ENCODE data around the gene CHST3. TPM values are rescaled to one million over a fixed set of nuclear protein-coding genes. Genes with fewer than 3 reads are reported as not detected.
"Not testable (repeated sequence)": the region's sequence is repeated elsewhere in the genome, so short reads cannot be mapped to it uniquely, and the experiment has no call there.

Gene CHST3
- total RNA-seq, 2 experiments from 2014 or later = 0.02 TPM

DNA sequence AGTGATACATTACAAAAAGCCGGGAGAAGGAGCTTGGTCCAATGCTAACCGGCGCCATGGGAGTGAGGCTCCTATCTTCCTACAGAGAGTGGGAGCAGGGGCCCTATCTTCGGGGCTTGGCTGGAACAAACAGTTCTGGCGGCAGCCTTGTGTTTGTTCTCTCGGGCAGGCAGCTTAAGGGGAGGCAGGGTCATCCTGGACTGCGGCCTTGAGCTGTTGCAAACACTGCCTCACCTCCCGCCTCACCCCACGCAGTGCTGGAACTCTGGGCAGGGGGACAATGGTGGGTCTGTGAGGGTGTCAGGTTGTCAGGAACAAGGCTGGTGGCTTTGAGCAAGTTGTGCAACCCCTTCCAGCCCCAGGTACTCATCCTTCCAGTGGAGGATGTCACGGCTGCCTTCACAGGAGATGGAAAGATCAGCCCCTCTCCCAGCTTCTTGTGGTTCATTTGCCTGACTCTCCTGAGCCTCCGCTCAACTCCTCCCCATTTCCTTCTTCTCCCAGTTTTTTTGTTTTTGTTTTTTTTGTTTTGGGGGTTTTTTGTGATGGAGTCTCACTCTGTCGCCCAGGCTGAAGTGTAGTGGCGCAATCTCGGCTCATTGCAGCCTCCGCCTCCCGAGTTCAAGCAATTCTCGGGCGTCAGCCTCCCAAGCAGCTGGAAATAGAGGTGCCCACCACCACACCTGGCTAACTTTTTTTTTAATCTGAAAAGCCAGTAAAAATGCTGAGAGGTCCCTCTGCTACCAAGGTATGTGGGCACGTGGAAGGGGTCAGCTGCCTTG lies 66.8 kb downstream of the CHST3 start:
- ChIA-PET POLR2A (no interaction called here), CTCF (interaction anchor here (0.6 to 2.9 kb wide), 3 partner anchors 17 to 305 kb away, joined by 3 to 15 read pairs (median 3); no protein-coding TSS in a partner anchor)
- no peak overlapping the region for H3K27ac Mint-ChIP-seq
- DNase-seq = no peak
- H3K27me3 Mint-ChIP-seq = peaks cover 2% of the 10 kb centered on the region
- no peaks in the 10 kb centered on the region for H3K9me3 Mint-ChIP-seq
- no peak overlapping the region for H3K4me3 Mint-ChIP-seq
- no peaks in the 10 kb centered on the region for H3K36me3 Mint-ChIP-seq (ENCODE audit: low read depth)
- no peaks in the 10 kb centered on the region for H3K4me1 Mint-ChIP-seq

GRCh38 chr10:72031706-72032105 lies 67.5 kb downstream of the CHST3 start:
- Mint-ChIP-seq H3K27ac (no peak overlapping the region), H3K4me1 (no peaks in the 10 kb centered on the region), H3K4me3 (no peak overlapping the region), H3K36me3 (ENCODE audit: low read depth) (no peaks in the 10 kb centered on the region), H3K27me3 (peaks cover 2% of the 10 kb centered on the region), H3K9me3 (no peaks in the 10 kb centered on the region)
- ChIA-PET POLR2A (no interaction called here), CTCF (interaction anchor here (1.0 to 2.9 kb wide), 2 partner anchors 17 to 305 kb away, joined by 3 to 15 read pairs; no protein-coding TSS in a partner anchor)
- no peak for DNase-seq

DNA sequence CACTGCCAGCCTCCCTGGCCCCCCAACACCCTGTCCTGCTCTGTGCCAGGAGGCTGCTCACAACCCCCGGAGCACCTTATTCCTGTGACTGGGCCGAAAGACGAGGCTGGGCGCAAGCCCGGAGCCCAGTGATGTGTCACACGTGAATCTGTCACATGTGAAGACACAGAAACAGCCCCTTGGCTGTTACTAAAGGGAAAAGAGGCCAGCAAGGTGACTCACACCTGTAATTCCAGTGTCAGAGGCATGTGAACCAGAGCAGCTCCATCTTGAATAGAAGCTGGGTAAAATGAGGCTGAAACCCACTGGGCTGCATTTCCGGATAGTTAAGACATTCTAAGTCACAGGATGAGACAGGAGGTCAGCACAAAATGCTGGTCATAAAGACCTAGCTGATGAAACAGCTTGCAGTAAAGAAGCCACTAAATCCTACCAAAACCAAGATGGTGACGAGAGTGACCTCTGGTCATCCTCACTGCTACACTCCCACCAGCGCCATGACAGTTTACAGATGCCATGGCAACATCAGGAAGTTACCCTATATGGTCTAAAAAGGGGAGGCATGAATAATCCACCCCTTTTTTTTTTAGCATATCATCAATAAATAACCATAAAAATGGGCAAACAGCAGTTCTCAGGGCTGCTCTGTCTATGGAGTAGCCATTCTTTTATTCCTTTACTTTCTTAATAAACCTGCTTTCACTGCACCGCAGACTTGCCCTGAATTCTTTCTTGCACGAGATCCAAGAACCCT lies 68.4 kb downstream of the CHST3 start:
- POLR2A ChIA-PET; H3K27me3 Mint-ChIP-seq; H3K9me3 Mint-ChIP-seq; H3K4me3 Mint-ChIP-seq; DNase-seq; H3K4me1 Mint-ChIP-seq; H3K36me3 Mint-ChIP-seq (ENCODE audit: low read depth); H3K27ac Mint-ChIP-seq: not testable (repeated sequence)
- CTCF ChIA-PET = interaction anchor here (0.7 to 2.9 kb wide), 2 partner anchors 16 to 137 kb away, joined by 5 to 15 read pairs; no protein-coding TSS in a partner anchor

DNA sequence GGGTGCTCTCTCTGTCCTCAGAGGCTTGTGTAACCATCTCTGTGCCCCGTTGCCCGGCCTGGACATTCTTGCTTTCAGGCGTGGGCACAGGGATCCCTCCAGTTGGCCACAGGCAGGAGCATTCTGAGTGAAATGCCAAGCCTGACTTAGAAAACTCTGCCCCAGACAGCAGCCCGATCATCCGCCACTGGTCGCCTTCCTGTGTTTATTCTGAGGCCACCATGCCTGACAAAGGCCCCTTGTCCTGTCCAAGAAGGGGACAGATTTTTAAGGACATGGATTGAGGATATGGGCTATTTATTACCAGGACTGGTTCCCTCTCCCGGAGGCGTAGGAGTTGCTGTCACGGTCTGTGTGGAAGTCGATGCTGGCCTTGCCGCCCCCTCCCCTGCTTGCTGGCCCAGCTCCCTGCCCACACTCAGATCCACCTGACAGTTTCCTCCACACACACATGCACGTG lies 69.9 kb downstream of the CHST3 start:
- no peak for DNase-seq
- no peak overlapping the region for H3K4me3 Mint-ChIP-seq
- no peaks in the 10 kb centered on the region for H3K4me1 Mint-ChIP-seq
- peaks cover 2% of the 10 kb centered on the region for H3K27me3 Mint-ChIP-seq
- H3K9me3 Mint-ChIP-seq = no peaks in the 10 kb centered on the region
- H3K36me3 Mint-ChIP-seq (ENCODE audit: low read depth) = no peaks in the 10 kb centered on the region
- H3K27ac Mint-ChIP-seq = no peak overlapping the region
- ChIA-PET CTCF (no interaction called here), POLR2A (no interaction called here)

DNA sequence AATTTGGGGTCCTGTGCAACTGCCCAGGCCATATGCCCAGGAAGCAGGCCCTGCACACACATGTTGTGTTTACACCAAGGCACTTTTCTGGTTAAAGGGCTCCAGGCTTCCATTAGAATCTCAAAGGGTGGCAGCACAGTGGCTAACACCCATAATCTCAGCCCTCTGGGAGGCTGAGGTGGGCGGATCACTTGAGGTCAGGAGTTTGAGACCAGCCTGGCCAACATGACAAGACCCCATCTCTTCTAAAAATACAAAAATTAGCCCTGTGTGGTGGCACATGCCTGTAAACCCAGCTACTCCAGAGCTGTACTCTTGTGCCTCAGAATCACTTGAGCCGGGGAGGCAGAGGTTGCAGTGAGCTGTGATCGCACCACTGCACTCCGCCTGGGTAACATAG lies 70.6 kb downstream of the CHST3 start:
- H3K27me3 Mint-ChIP-seq = peaks cover 2% of the 10 kb centered on the region
- no peak overlapping the region for H3K4me3 Mint-ChIP-seq
- no peak overlapping the region for H3K27ac Mint-ChIP-seq
- H3K4me1 Mint-ChIP-seq = no peaks in the 10 kb centered on the region
- CTCF ChIA-PET = no interaction called here
- no peak for DNase-seq
- H3K36me3 Mint-ChIP-seq (ENCODE audit: low read depth) = no peaks in the 10 kb centered on the region
- POLR2A ChIA-PET = no interaction called here
- no peaks in the 10 kb centered on the region for H3K9me3 Mint-ChIP-seq

DNA sequence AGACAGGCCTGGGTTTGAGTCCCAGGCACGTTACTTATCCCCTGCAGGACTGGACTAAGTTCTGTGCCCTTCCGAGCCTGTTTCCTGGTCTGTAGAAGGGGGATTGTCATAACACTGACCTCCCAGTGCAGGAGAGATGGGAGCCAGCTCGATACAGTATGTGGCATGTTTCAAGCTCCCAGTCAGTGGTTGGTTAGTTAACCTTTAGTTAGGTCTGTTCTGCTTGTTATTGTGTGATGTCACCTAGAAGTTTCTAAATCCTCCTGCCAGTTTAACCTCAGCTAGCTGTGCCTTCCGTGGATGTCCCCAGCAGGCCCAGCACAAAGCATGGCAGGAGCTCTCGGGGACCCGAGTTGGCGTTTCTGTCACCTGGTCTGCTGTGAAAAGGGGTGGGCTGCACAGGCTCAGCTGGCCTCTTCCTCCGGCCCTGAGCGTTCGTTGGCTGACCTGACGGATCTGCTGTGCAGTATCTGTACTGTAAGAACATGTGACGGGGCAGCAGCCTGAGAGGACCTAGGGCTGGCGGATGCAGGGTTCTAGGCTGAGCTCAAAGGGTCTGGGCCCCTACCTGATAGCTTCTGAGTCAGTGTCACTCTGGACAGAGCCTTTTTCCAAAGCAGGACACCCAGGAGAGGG lies 71.2 kb downstream of the CHST3 start:
- Mint-ChIP-seq H3K36me3 (ENCODE audit: low read depth) (no peaks in the 10 kb centered on the region), H3K27ac (no peak overlapping the region), H3K4me1 (no peaks in the 10 kb centered on the region), H3K27me3 (peaks cover 1% of the 10 kb centered on the region), H3K9me3 (no peaks in the 10 kb centered on the region), H3K4me3 (no peak overlapping the region)
- DNase-seq = no peak
- POLR2A ChIA-PET = no interaction called here
- CTCF ChIA-PET = interaction anchor here (0.6 to 1.4 kb wide), 2 partner anchors 13 to 86 kb away, joined by 3 to 5 read pairs; no protein-coding TSS in a partner anchor

GRCh38 chr10:72037266-72037665 lies 73.1 kb downstream of the CHST3 start:
- H3K36me3 Mint-ChIP-seq (ENCODE audit: low read depth) = no peaks in the 10 kb centered on the region
- no peaks in the 10 kb centered on the region for H3K9me3 Mint-ChIP-seq
- no peaks in the 10 kb centered on the region for H3K27me3 Mint-ChIP-seq
- H3K27ac Mint-ChIP-seq = no peak overlapping the region
- CTCF ChIA-PET = no interaction called here
- POLR2A ChIA-PET = no interaction called here
- DNase-seq = no peak
- H3K4me1 Mint-ChIP-seq = no peaks in the 10 kb centered on the region
- no peak overlapping the region for H3K4me3 Mint-ChIP-seq

DNA sequence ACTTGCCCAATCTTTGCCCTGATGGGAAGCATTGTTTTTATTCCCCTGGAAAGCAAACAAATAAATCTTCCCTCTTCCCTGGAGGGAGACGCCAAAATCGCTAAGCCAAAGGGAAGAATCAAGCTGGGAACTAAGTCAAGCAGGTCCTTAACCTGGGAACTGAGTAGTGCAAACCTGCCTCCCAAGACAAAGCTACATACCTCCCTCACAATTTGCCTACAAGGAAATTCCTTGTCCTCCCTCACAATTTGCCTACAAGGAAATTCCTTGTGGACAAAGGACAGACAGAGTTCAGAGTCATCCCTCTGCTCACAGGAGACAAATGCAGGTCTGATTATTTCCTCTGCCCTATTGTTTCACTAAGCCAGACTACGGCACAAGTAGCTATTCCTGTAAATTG lies 73.6 kb downstream of the CHST3 start:
- Mint-ChIP-seq H3K27ac (no peak overlapping the region), H3K4me1 (no peaks in the 10 kb centered on the region), H3K27me3 (no peaks in the 10 kb centered on the region), H3K4me3 (no peak overlapping the region), H3K9me3 (no peaks in the 10 kb centered on the region), H3K36me3 (ENCODE audit: low read depth) (no peaks in the 10 kb centered on the region)
- ChIA-PET CTCF (interaction anchor here (2.5 kb wide), 1 partner anchor 11 kb away, joined by 12 read pairs; no protein-coding TSS in a partner anchor), POLR2A (no interaction called here)
- DNase-seq = no peak

DNA sequence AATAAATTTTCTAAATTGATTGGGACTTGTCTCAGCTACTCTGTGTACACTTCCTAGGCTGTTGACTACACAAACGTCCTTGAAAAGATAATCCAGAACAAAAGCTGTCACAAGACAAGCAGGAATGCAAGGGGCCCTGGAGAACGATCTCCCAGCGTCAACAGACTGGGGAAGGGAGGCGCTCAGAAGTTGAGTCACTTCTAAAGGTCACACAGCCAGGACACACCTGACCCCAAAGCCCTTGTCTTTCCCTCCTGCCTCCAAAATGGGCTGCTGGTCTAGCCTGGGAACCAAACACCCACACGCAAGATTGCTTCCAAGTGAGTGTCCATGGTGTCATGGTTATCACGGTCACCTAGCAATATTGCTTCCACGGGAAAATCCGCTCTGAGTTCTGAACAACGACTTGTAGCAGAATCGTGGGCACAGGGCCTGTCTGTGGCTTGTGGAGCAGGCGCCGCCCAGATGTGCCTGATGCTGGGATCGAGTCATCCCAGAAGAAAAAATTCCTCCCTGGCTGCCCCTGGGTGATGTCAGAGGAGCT lies 74.3 kb downstream of the CHST3 start:
- Mint-ChIP-seq H3K36me3 (ENCODE audit: low read depth) (no peaks in the 10 kb centered on the region), H3K27ac (no peak overlapping the region), H3K9me3 (no peaks in the 10 kb centered on the region), H3K4me1 (no peaks in the 10 kb centered on the region), H3K4me3 (no peak overlapping the region), H3K27me3 (no peaks in the 10 kb centered on the region)
- DNase-seq = no peak
- ChIA-PET POLR2A (no interaction called here), CTCF (interaction anchor here (0.6 to 2.5 kb wide), 2 partner anchors 10 to 1091 kb away, joined by 3 to 12 read pairs; no protein-coding TSS in a partner anchor)

DNA sequence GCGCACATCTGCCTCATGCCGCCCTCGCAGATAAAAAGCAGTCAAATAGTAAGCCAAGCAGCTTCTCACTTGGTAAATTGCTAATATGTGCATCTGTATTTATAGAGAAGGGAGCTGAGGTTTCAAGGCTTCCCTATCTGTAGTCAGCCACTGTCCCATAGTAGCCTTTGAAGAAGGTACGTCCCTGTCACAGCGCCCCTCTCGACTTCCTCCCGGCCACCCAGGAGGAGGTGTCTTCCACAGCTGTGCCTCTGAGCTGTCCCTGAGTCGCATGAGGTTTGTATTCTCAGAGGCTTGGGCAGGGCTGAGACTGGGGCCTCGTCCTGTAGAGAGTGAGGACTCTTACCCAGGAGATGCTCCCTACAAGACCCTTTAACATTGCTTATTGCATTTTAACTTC lies 75.2 kb downstream of the CHST3 start:
- CTCF ChIA-PET = interaction anchor here (1.9 to 2.5 kb wide), 2 partner anchors 9 to 298 kb away, joined by 7 to 12 read pairs; no protein-coding TSS in a partner anchor
- DNase-seq = no peak
- Mint-ChIP-seq H3K9me3 (no peaks in the 10 kb centered on the region), H3K4me3 (no peak overlapping the region), H3K27ac (no peak overlapping the region), H3K4me1 (no peaks in the 10 kb centered on the region), H3K36me3 (ENCODE audit: low read depth) (no peaks in the 10 kb centered on the region), H3K27me3 (no peaks in the 10 kb centered on the region)
- POLR2A ChIA-PET = no interaction called here

GRCh38 chr10:72041491-72041890 lies 77.3 kb downstream of the CHST3 start:
- CTCF ChIA-PET = interaction anchor here (0.6 kb wide), 1 partner anchor 180 kb away, joined by 3 read pairs; no protein-coding TSS in a partner anchor

DNA sequence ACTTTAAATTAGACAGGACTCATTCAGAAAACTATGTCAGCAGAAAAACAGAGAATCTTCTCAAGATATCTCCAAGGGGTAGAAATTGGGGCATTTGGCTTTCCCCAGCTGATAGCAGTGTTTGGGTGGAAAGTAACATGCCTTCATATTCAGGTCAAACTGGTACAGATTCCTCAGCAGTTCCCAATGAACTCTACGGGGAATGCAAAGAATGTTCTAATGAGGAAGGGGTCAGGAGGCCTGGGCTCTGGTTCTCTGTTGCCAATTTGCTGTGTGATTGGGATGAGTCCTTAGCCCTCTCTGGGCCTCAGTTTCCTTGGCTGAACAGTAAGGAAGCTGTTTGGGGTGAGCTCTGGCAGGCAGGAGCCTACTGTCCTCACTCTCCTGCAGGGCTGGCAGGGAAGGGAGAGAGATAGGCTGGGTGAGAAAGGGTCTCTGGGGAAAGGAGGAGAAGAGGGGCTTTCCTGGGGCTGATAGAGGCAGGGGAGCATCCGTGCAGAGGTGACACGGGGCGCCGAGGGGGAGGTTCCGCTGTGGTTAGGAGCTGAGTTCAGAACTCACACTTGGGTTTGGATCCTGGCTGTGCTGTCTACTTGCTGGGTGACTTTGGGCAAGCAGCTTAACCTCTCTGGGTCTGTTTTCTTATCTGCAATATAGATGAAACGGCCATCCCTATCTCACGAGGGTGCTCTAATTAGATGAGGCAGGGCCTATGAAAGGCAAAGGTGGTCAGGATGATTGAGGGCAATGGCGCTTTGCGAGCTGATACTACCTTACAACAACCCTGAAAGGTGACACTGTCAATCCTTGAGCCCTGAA lies 79.0 kb downstream of the CHST3 start:
- Mint-ChIP-seq H3K36me3 (ENCODE audit: low read depth) (no peaks in the 10 kb centered on the region), H3K27me3 (no peaks in the 10 kb centered on the region), H3K9me3 (no peaks in the 10 kb centered on the region), H3K4me1 (peaks cover 4% of the 10 kb centered on the region), H3K27ac (no peak overlapping the region), H3K4me3 (no peak overlapping the region)
- CTCF ChIA-PET = interaction anchor here (1.2 kb wide), 1 partner anchor 330 kb away, joined by 3 read pairs; no protein-coding TSS in a partner anchor
- DNase-seq = no peak
- POLR2A ChIA-PET = no interaction called here

More at GRCh38 chr10:72041491-72041890, 77.3 kb downstream of the CHST3 start:
- peaks cover 4% of the 10 kb centered on the region for H3K4me1 Mint-ChIP-seq
- H3K27ac Mint-ChIP-seq = no peak overlapping the region
- no peaks in the 10 kb centered on the region for H3K27me3 Mint-ChIP-seq
- no peaks in the 10 kb centered on the region for H3K36me3 Mint-ChIP-seq (ENCODE audit: low read depth)
- no peak for DNase-seq
- H3K9me3 Mint-ChIP-seq = no peaks in the 10 kb centered on the region
- POLR2A ChIA-PET = no interaction called here
- no peak overlapping the region for H3K4me3 Mint-ChIP-seq

All from activated CD4-positive, alpha-beta T cell treated with anti-CD3 and anti-CD28 coated beads, Interleukin-2, amount 10 ng/mL, durations not matched to agents 7 days and 5 days (primary cell).